MCF 10A (cell line): ENCODE data around the gene CCSER2. TPM values are rescaled to one million over a fixed set of nuclear protein-coding genes. Genes with fewer than 3 reads are reported as not detected.
A peak's percentile ranks its signal among the peaks of the same experiment; 100 is the strongest.

ENCODE experiments used
- BruUV-seq: library from RNA; stranded (reverse); fragments of 400-500 nt; replicated peaks from 2 replicates; lab custom pipeline; 2021; lab: Mats Ljungman, UMichigan
- CTCF ChIA-PET: fragments of 300-600 bp; sonication (Branson Sonifier 250); formaldehyde crosslinking; extraction: SDS; loops from one replicate; lab custom pipeline; 2021; ENCODE audit warnings: antibody characterized with exemption, inconsistent platforms; lab: Yijun Ruan, JAX
- POLR2A ChIA-PET: fragments of 300-600, 350-650 bp; sonication (Branson Sonifier 250); formaldehyde crosslinking; extraction: SDS; loops from one replicate; lab custom pipeline; 2020; ENCODE audit warnings: antibody characterized with exemption, inconsistent platforms; lab: Yijun Ruan, JAX
- DNase-seq: peaks from one replicate; pipeline ENCODE4 v3.0.0-alpha.2; 2018; ENCODE audit not compliant: unreplicated experiment
- H3K27ac Mint-ChIP-seq: one replicate; pipeline ENCODE4 v1.8.0; 2022; ENCODE audit warnings: mild to moderate bottlenecking, low read depth, mixed read lengths; ENCODE audit not compliant: unreplicated experiment
- H3K27me3 Mint-ChIP-seq: one replicate; pipeline ENCODE4 v1.8.0; 2022; ENCODE audit warnings: mixed read lengths; ENCODE audit not compliant: insufficient read depth, unreplicated experiment
- H3K36me3 Mint-ChIP-seq: one replicate; pipeline ENCODE4 v1.8.0; 2022; ENCODE audit warnings: mild to moderate bottlenecking, moderate library complexity, mixed read lengths; ENCODE audit not compliant: insufficient read depth, unreplicated experiment
- H3K4me1 Mint-ChIP-seq: one replicate; pipeline ENCODE4 v1.8.0; 2022; ENCODE audit warnings: mixed read lengths; ENCODE audit not compliant: insufficient read depth, unreplicated experiment
- H3K4me3 Mint-ChIP-seq: one replicate; pipeline ENCODE4 v1.8.0; 2022; ENCODE audit warnings: mild to moderate bottlenecking, moderate library complexity, mixed read lengths; ENCODE audit not compliant: unreplicated experiment
- H3K9me3 Mint-ChIP-seq: one replicate; pipeline ENCODE4 v1.8.0; 2022; ENCODE audit warnings: mixed read lengths; ENCODE audit not compliant: unreplicated experiment
- CTCF ChIP-seq: fragments of 200-600 bp; IDR thresholded peaks from one replicate; pipeline ENCODE4 v1.8.0; 2022; ENCODE audit warnings: antibody characterized with exemption, mild to moderate bottlenecking; ENCODE audit not compliant: unreplicated experiment
- intact Hi-C: fragments of 100-400 bp; cut with micrococcal nuclease; formaldehyde crosslinking; loops from 2 replicates; pipeline ENCODE4 v1.14.1; 2022
- total RNA-seq: library from RNA; stranded (reverse); gene quantifications from 2 replicates; pipeline ENCODE4 v1.2.3, GENCODE V29; 2022

The CCSER2 gene
- total RNA-seq, 1 experiment from 2014 or later = 70.0 TPM

GRCh38 chr10:84360637-84361365, 32.4 kb downstream of the CCSER2 start:
- H3K4me3 Mint-ChIP-seq = peak overlapping the region; percentile 56
- intact Hi-C loops = no loop called here
- H3K9me3 Mint-ChIP-seq = no peaks in the 10 kb centered on the region
- BruUV-seq = no TSS peak
- H3K36me3 Mint-ChIP-seq = no peaks in the 10 kb centered on the region
- no peak for DNase-seq
- CTCF ChIA-PET = interaction anchor here (0.5 to 1.4 kb wide), 5 partner anchors 9 to 176 kb away, joined by 3 to 8 read pairs (median 4); no protein-coding TSS in a partner anchor
- TF ChIP-seq CTCF = no peak
- peaks cover 32% of the 10 kb centered on the region for H3K4me1 Mint-ChIP-seq
- no peak overlapping the region for H3K27ac Mint-ChIP-seq
- POLR2A ChIA-PET = interaction anchor here (0.7 to 0.9 kb wide), 3 partner anchors 29 to 151 kb away, joined by 3 read pairs; no protein-coding TSS in a partner anchor
- no peaks in the 10 kb centered on the region for H3K27me3 Mint-ChIP-seq

GRCh38 chr10:84365335-84365881, 37.0 kb downstream of the CCSER2 start:
- H3K4me1 Mint-ChIP-seq = peaks cover 23% of the 10 kb centered on the region
- intact Hi-C loops = no loop called here
- H3K27me3 Mint-ChIP-seq = no peaks in the 10 kb centered on the region
- no TSS peak for BruUV-seq
- no peaks in the 10 kb centered on the region for H3K36me3 Mint-ChIP-seq
- no peak for DNase-seq
- POLR2A ChIA-PET = interaction anchor here (1.0 kb wide), 1 partner anchor 15 kb away, joined by 3 read pairs; no protein-coding TSS in a partner anchor
- H3K9me3 Mint-ChIP-seq = no peaks in the 10 kb centered on the region
- H3K27ac Mint-ChIP-seq = no peak overlapping the region
- CTCF ChIA-PET = interaction anchor here (0.9 to 11.8 kb wide), 5 partner anchors 10 to 172 kb away, joined by 3 to 188 read pairs (median 6); no protein-coding TSS in a partner anchor
- TF ChIP-seq CTCF = no peak
- no peak overlapping the region for H3K4me3 Mint-ChIP-seq

GRCh38 chr10:84366041-84366440, 37.7 kb downstream of the CCSER2 start:
- CTCF ChIA-PET = interaction anchor here (0.7 to 11.8 kb wide), 4 partner anchors 14 to 247 kb away, joined by 3 to 188 read pairs (median 6); no protein-coding TSS in a partner anchor
- intact Hi-C loops = no loop called here
- DNase-seq = no peak
- Mint-ChIP-seq H3K27me3 (no peaks in the 10 kb centered on the region), H3K36me3 (no peaks in the 10 kb centered on the region), H3K27ac (no peak overlapping the region), H3K9me3 (no peaks in the 10 kb centered on the region), H3K4me3 (no peak overlapping the region), H3K4me1 (peaks cover 16% of the 10 kb centered on the region)
- POLR2A ChIA-PET = no interaction called here
- no peak for TF ChIP-seq CTCF
- BruUV-seq = no TSS peak

GRCh38 chr10:84367256-84367655, 38.9 kb downstream of the CCSER2 start:
- TF ChIP-seq CTCF = no peak
- no peaks in the 10 kb centered on the region for H3K9me3 Mint-ChIP-seq
- H3K36me3 Mint-ChIP-seq = peaks cover 12% of the 10 kb centered on the region
- no peaks in the 10 kb centered on the region for H3K27me3 Mint-ChIP-seq
- no peak for DNase-seq
- ChIA-PET POLR2A (no interaction called here), CTCF (interaction anchor here (11.8 kb wide), 1 partner anchor 170 kb away, joined by 188 read pairs; no protein-coding TSS in a partner anchor)
- intact Hi-C loops = no loop called here
- no peak overlapping the region for H3K4me3 Mint-ChIP-seq
- no peak overlapping the region for H3K27ac Mint-ChIP-seq
- no TSS peak for BruUV-seq
- H3K4me1 Mint-ChIP-seq = peaks cover 5% of the 10 kb centered on the region
